ENCODE results near the gene AK8.

The AK8 gene

GRCh38 chr9:132854832-132855231 is 23.3 kb downstream of the AK8 start:
- no peak overlapping the region for H3K4me3 ChIP-seq (ENCODE audit: low read length)
- H3K4me1 ChIP-seq (ENCODE audit: insufficient read depth, low read length): peaks cover 8% of the 10 kb centered on the region; the same call in 1 of the 2 replicates
- no peaks in the 10 kb centered on the region for H3K27me3 ChIP-seq (ENCODE audit: insufficient read depth, low read length)
- H3K27ac ChIP-seq (ENCODE audit: low read length): no peak overlapping the region
- no peaks in the 10 kb centered on the region for H3K36me3 ChIP-seq (ENCODE audit: insufficient read depth, low read depth, low read length)
- no peaks in the 10 kb centered on the region for H3K9me3 ChIP-seq (ENCODE audit: insufficient read depth, low read depth, low read length)
- H3K9ac ChIP-seq (ENCODE audit: low read depth, low read length): no peak overlapping the region

GRCh38 chr9:132853482-132853881 is 24.6 kb downstream of the AK8 start:
- no peaks in the 10 kb centered on the region for H3K9me3 ChIP-seq (ENCODE audit: insufficient read depth, low read depth, low read length)
- H3K9ac ChIP-seq (ENCODE audit: low read depth, low read length): no peak overlapping the region
- H3K27ac ChIP-seq (ENCODE audit: low read length): no peak overlapping the region
- no peak overlapping the region for H3K4me3 ChIP-seq (ENCODE audit: low read length)
- no peaks in the 10 kb centered on the region for H3K27me3 ChIP-seq (ENCODE audit: insufficient read depth, low read length)
- peaks cover 8% of the 10 kb centered on the region; the same call in 1 of the 2 replicates for H3K4me1 ChIP-seq (ENCODE audit: insufficient read depth, low read length)
- H3K36me3 ChIP-seq (ENCODE audit: insufficient read depth, low read depth, low read length): no peaks in the 10 kb centered on the region

GRCh38 chr9:132849185-132849706 is 28.8 kb downstream of the AK8 start:
- Histone ChIP-seq H3K4me3 (ENCODE audit: low read length) (no peak overlapping the region), H3K27ac (ENCODE audit: low read length) (no peak overlapping the region), H3K27me3 (ENCODE audit: insufficient read depth, low read length) (no peaks in the 10 kb centered on the region), H3K4me1 (ENCODE audit: insufficient read depth, low read length) (no peaks in the 10 kb centered on the region), H3K36me3 (ENCODE audit: insufficient read depth, low read depth, low read length) (no peaks in the 10 kb centered on the region), H3K9me3 (ENCODE audit: insufficient read depth, low read depth, low read length) (no peaks in the 10 kb centered on the region), H3K9ac (ENCODE audit: low read depth, low read length) (no peak overlapping the region)

GRCh38 chr9:132846918-132847515 is 31.1 kb downstream of the AK8 start:
- H3K9me3 ChIP-seq (ENCODE audit: insufficient read depth, low read depth, low read length): no peaks in the 10 kb centered on the region
- H3K36me3 ChIP-seq (ENCODE audit: insufficient read depth, low read depth, low read length): no peaks in the 10 kb centered on the region
- H3K9ac ChIP-seq (ENCODE audit: low read depth, low read length): no peak overlapping the region
- H3K27ac ChIP-seq (ENCODE audit: low read length): no peak overlapping the region
- no peak overlapping the region for H3K4me3 ChIP-seq (ENCODE audit: low read length)
- H3K27me3 ChIP-seq (ENCODE audit: insufficient read depth, low read length): no peaks in the 10 kb centered on the region
- H3K4me1 ChIP-seq (ENCODE audit: insufficient read depth, low read length): no peaks in the 10 kb centered on the region

- Histone ChIP-seq H3K9me3 (ENCODE audit: insufficient read depth, low read depth, low read length) (no peaks in the 10 kb centered on the region), H3K27ac (ENCODE audit: low read length) (no peak overlapping the region), H3K4me3 (ENCODE audit: low read length) (no peak overlapping the region), H3K27me3 (ENCODE audit: insufficient read depth, low read length) (no peaks in the 10 kb centered on the region), H3K36me3 (ENCODE audit: insufficient read depth, low read depth, low read length) (no peaks in the 10 kb centered on the region), H3K9ac (ENCODE audit: low read depth, low read length) (no peak overlapping the region), H3K4me1 (ENCODE audit: insufficient read depth, low read length) (no peaks in the 10 kb centered on the region)
These were observed 31.8 kb downstream of the AK8 start for GRCh38 chr9:132846109-132846917.

- H3K4me1 ChIP-seq (ENCODE audit: insufficient read depth, low read length): no peaks in the 10 kb centered on the region
These were observed 35.7 kb downstream of the AK8 start for GRCh38 chr9:132842124-132843044.

GRCh38 chr9:132840980-132841379 is 37.1 kb downstream of the AK8 start:
- Histone ChIP-seq H3K9ac (ENCODE audit: low read depth, low read length) (no peak overlapping the region), H3K36me3 (ENCODE audit: insufficient read depth, low read depth, low read length) (no peaks in the 10 kb centered on the region), H3K27me3 (ENCODE audit: insufficient read depth, low read length) (no peaks in the 10 kb centered on the region), H3K9me3 (ENCODE audit: insufficient read depth, low read depth, low read length) (no peaks in the 10 kb centered on the region), H3K4me1 (ENCODE audit: insufficient read depth, low read length) (no peaks in the 10 kb centered on the region), H3K4me3 (ENCODE audit: low read length) (no peak overlapping the region), H3K27ac (ENCODE audit: low read length) (no peak overlapping the region)

More at GRCh38 chr9:132842124-132843044, 35.7 kb downstream of the AK8 start:
- no peak overlapping the region for H3K4me3 ChIP-seq (ENCODE audit: low read length)
- H3K36me3 ChIP-seq (ENCODE audit: insufficient read depth, low read depth, low read length): no peaks in the 10 kb centered on the region
- no peak overlapping the region for H3K9ac ChIP-seq (ENCODE audit: low read depth, low read length)
- H3K27ac ChIP-seq (ENCODE audit: low read length): no peak overlapping the region
- no peaks in the 10 kb centered on the region for H3K9me3 ChIP-seq (ENCODE audit: insufficient read depth, low read depth, low read length)
- H3K27me3 ChIP-seq (ENCODE audit: insufficient read depth, low read length): no peaks in the 10 kb centered on the region

- no peak overlapping the region for H3K4me3 ChIP-seq (ENCODE audit: low read length)
These were observed 39.8 kb downstream of the AK8 start for GRCh38 chr9:132838291-132838690.

GRCh38 chr9:132837501-132838286 is 40.4 kb downstream of the AK8 start:
- Histone ChIP-seq H3K9ac (ENCODE audit: low read depth, low read length) (no peak overlapping the region), H3K4me3 (ENCODE audit: low read length) (no peak overlapping the region), H3K4me1 (ENCODE audit: insufficient read depth, low read length) (no peaks in the 10 kb centered on the region), H3K27ac (ENCODE audit: low read length) (no peak overlapping the region), H3K9me3 (ENCODE audit: insufficient read depth, low read depth, low read length) (no peaks in the 10 kb centered on the region), H3K27me3 (ENCODE audit: insufficient read depth, low read length) (no peaks in the 10 kb centered on the region), H3K36me3 (ENCODE audit: insufficient read depth, low read depth, low read length) (no peaks in the 10 kb centered on the region)

More at GRCh38 chr9:132838291-132838690, 39.8 kb downstream of the AK8 start:
- H3K9me3 ChIP-seq (ENCODE audit: insufficient read depth, low read depth, low read length): no peaks in the 10 kb centered on the region
- no peak overlapping the region for H3K27ac ChIP-seq (ENCODE audit: low read length)
- no peak overlapping the region for H3K9ac ChIP-seq (ENCODE audit: low read depth, low read length)
- H3K36me3 ChIP-seq (ENCODE audit: insufficient read depth, low read depth, low read length): no peaks in the 10 kb centered on the region
- no peaks in the 10 kb centered on the region for H3K4me1 ChIP-seq (ENCODE audit: insufficient read depth, low read length)
- no peaks in the 10 kb centered on the region for H3K27me3 ChIP-seq (ENCODE audit: insufficient read depth, low read length)

GRCh38 chr9:132834343-132834742 is 43.7 kb downstream of the AK8 start:
- no peaks in the 10 kb centered on the region for H3K36me3 ChIP-seq (ENCODE audit: insufficient read depth, low read depth, low read length)
- H3K27me3 ChIP-seq (ENCODE audit: insufficient read depth, low read length): no peaks in the 10 kb centered on the region
- H3K4me3 ChIP-seq (ENCODE audit: low read length): no peak overlapping the region
- no peak overlapping the region for H3K27ac ChIP-seq (ENCODE audit: low read length)
- no peaks in the 10 kb centered on the region for H3K9me3 ChIP-seq (ENCODE audit: insufficient read depth, low read depth, low read length)
- no peak overlapping the region for H3K9ac ChIP-seq (ENCODE audit: low read depth, low read length)
- H3K4me1 ChIP-seq (ENCODE audit: insufficient read depth, low read length): no peaks in the 10 kb centered on the region
